DOHH2 (cell line): Measurements from ENCODE around the gene STK11.

ENCODE experiments used
- EZH2phosphoT487 ChIP-seq: fragments of 200-600 bp; sonication (generic); IDR thresholded peaks from 2 replicates; pipeline ENCODE4 v1.6.1; 2017; ENCODE audit warnings: borderline replicate concordance, mild to moderate bottlenecking, antibody characterized with exemption, low read length, moderate library complexity, mixed read lengths
- TF ChIP-seq, protein P1 (sequence below): fragments of 200-600 bp; sonication (generic); IDR thresholded peaks from one replicate; pipeline ENCODE4 v1.5.1; 2014; ENCODE audit warnings: antibody characterized with exemption, mild to moderate bottlenecking, low read depth, low read length; ENCODE audit not compliant: poor library complexity, severe bottlenecking

DNA sequence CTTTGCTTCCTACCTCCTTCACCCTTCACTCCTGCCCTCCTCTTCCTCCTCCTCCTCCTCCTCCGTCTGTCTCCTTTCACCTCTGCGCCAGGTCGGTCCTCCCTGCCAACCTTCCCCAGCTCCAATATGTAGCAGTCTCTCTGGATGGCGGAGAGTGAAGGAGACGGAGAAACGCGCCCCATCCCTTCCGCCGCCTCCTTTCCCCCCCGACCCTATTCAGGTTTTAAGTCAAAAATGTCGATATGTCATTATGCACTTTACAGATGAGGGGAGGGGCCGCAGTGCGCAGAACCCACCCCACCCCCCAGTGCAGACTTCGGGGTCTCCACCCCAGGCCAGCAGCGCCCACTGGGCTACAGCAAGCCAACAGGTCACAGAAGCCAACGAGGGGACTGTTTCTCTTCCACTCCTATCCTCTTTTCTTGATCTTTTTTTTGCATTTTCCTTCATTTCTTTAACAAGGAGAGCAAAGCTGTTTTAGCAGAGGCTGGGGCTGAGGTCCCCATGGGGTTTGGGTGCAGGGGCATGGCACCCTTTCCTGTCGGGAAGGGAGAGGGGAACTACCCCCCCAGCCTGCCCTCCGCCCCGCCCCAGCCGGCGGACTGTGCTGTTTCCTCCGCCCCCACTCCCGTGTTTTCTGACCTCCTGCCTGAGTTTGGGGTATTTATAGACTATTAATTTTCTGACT, 52.0 kb downstream of the STK11 start:
- TF ChIP-seq, protein P1, sequence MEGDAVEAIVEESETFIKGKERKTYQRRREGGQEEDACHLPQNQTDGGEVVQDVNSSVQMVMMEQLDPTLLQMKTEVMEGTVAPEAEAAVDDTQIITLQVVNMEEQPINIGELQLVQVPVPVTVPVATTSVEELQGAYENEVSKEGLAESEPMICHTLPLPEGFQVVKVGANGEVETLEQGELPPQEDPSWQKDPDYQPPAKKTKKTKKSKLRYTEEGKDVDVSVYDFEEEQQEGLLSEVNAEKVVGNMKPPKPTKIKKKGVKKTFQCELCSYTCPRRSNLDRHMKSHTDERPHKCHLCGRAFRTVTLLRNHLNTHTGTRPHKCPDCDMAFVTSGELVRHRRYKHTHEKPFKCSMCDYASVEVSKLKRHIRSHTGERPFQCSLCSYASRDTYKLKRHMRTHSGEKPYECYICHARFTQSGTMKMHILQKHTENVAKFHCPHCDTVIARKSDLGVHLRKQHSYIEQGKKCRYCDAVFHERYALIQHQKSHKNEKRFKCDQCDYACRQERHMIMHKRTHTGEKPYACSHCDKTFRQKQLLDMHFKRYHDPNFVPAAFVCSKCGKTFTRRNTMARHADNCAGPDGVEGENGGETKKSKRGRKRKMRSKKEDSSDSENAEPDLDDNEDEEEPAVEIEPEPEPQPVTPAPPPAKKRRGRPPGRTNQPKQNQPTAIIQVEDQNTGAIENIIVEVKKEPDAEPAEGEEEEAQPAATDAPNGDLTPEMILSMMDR, result no peak
- no peak for TF ChIP-seq EZH2phosphoT487
